ENCODE measurements around the gene MRPL53. TPM values are rescaled to one million over a fixed set of nuclear protein-coding genes. Genes with fewer than 3 reads are reported as not detected.
A peak's percentile ranks its signal among the peaks of the same experiment; 100 is the strongest.

Gene MRPL53
- total and polyA plus RNA-seq, 2 of the 13 experiments (the other 11 are each of a cell fraction or from before 2014, with no cell fraction given): 34.3 to 51.9 TPM

GRCh38 chr2:74496997-74497776, 24.7 kb upstream of the MRPL53 start (continued):
- TF ChIP-seq ZNF616 (CRISPR knock-in tag; IDR thresholded peaks at IDR 0.05; ENCODE audit: low read depth) (no peak), ZNF510 (CRISPR knock-in tag; IDR thresholded peaks at IDR 0.05; ENCODE audit: low read depth) (no peak), RBAK (CRISPR knock-in tag; IDR thresholded peaks at IDR 0.05) (no peak), IKZF5 (CRISPR knock-in tag; IDR thresholded peaks at IDR 0.05) (peak; percentile 8; the same call in 1 of the 2 replicates), MYNN (CRISPR knock-in tag; IDR thresholded peaks at IDR 0.05; ENCODE audit: low read depth) (0 out of 2 replicates have a peak, but pooled peaks have one; percentile 27), GATAD1 (CRISPR knock-in tag; IDR thresholded peaks at IDR 0.05) (peak; percentile 21; the same call in 1 of the 2 replicates), MXD4 (CRISPR knock-in tag; IDR thresholded peaks at IDR 0.05) (no peak), MBD4 (IDR thresholded peaks at IDR 0.05; ENCODE audit: borderline replicate concordance, low read length) (0 out of 2 replicates have a peak, but pooled peaks have one; percentile 67), ZNF766 (CRISPR knock-in tag; IDR thresholded peaks at IDR 0.05; ENCODE audit: borderline replicate concordance) (0 out of 2 replicates have a peak, but pooled peaks have one; percentile 37), DRAP1 (CRISPR knock-in tag; IDR thresholded peaks at IDR 0.05) (no peak), ZNF589 (CRISPR knock-in tag; conservative IDR thresholded peaks at IDR 0.05) (no peak), KAT7 (CRISPR knock-in tag; IDR thresholded peaks at IDR 0.05; ENCODE audit: borderline replicate concordance) (0 out of 2 replicates have a peak, but pooled peaks have one; percentile 35), ZNF431 (CRISPR knock-in tag; IDR thresholded peaks at IDR 0.05; ENCODE audit: borderline replicate concordance, low read depth) (no peak), HOXA7 (CRISPR knock-in tag; IDR thresholded peaks at IDR 0.05) (no peak), HNF1A (IDR thresholded peaks at IDR 0.05; ENCODE audit: low read depth) (peak; percentile 65; the same call in 1 of the 2 replicates), HNF1A (CRISPR knock-in tag; IDR thresholded peaks at IDR 0.05; ENCODE audit: borderline replicate concordance) (peak; percentile 66), ZKSCAN1 (IDR thresholded peaks at IDR 0.05; ENCODE audit: low read length) (no peak), ZSCAN30 (CRISPR knock-in tag; IDR thresholded peaks at IDR 0.05) (peak; percentile 4; the same call in 1 of the 2 replicates), MLXIP (CRISPR knock-in tag; IDR thresholded peaks at IDR 0.05; ENCODE audit: borderline replicate concordance) (no peak), ZNF720 (CRISPR knock-in tag; IDR thresholded peaks at IDR 0.05) (no peak), MIXL1 (CRISPR knock-in tag; IDR thresholded peaks at IDR 0.05) (0 out of 2 replicates have a peak, but pooled peaks have one; percentile 46), CENPT (CRISPR knock-in tag; IDR thresholded peaks at IDR 0.05; ENCODE audit: low read depth) (0 out of 2 replicates have a peak, but pooled peaks have one; percentile 34)

Measured in HepG2 (cell line).